GM18868 (cell line): ENCODE measurements around the gene NSUN2.
"Not testable (repeated sequence)": the region's sequence is repeated elsewhere in the genome, so short reads cannot be mapped to it uniquely, and the experiment has no call there.

Experiments
- ATAC-seq: cut with Tn5 transposase; IDR thresholded peaks from one replicate; pipeline ENCODE4 v1.9.1; 2021; ENCODE audit warnings: mild to moderate bottlenecking, moderate library complexity; ENCODE audit not compliant: unreplicated experiment

Gene NSUN2

GRCh38 chr5:6645571-6646362 is 12.9 kb upstream of the NSUN2 start:
- ATAC-seq: not testable (repeated sequence)

- no peak for ATAC-seq
Measured at GRCh38 chr5:6644794-6645241, 12.0 kb upstream of the NSUN2 start.

- no peak for ATAC-seq
Measured at GRCh38 chr5:6642655-6643054, 9.8 kb upstream of the NSUN2 start.

DNA sequence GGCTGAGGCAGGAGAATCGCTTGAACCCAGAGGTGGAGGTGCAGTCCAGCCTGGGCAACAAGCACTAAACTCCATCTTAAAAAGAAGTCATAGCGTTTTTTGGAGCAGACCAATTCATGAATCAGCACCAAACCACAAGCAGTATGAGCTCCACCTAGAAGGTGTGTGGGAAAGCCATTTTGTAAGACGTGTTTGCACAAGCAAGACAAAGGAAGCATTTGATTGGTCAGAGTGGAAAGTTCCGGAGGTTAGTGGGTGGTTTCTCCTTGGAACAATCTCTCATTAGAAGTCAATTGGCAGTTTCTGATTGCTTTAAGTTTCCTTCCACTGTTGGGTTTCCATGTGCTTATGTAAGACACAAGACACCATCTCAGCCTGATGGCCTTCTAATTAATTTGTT is 5.4 kb upstream of the NSUN2 start:
- no peak for ATAC-seq

DNA sequence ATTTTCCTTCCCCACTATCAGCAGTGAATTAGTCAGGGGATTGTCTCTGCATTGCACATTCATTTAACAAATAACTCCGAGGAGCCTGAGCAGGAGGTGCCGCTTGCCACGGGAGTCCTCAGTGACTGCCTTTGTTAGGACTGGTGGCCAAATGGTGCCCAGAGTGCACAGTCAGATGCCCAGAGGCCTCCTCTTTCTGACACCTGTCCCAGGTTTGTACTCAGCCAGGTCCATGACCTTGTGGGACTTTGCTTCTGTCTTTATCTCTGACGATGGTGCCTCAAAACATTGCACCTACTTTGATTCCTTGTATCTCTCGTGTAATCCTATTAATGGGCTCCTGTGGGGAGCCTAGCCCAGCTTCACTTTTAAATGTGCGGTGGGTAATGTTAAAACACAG is 4.7 kb upstream of the NSUN2 start:
- ATAC-seq: no peak

DNA sequence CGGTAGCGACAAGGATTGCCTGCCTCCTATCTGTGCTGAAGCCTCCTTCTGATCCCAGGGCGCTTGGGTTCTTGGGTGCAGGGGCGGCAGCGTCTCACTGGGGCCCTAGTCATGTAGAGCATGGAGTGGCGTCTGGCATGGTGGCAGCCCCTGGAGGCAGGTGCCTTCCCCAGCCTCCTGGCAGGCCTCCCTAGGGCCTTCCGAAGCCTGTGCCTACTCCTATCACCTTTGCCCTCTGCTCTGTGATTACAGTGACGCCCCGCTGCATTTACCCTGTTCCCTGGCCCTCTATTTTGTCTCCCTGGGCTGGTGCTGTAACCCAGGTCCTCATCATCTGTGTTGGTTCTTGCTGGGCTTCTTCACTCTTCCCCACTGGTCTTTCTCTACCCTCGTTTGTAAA is 4.2 kb upstream of the NSUN2 start:
- no peak for ATAC-seq

DNA sequence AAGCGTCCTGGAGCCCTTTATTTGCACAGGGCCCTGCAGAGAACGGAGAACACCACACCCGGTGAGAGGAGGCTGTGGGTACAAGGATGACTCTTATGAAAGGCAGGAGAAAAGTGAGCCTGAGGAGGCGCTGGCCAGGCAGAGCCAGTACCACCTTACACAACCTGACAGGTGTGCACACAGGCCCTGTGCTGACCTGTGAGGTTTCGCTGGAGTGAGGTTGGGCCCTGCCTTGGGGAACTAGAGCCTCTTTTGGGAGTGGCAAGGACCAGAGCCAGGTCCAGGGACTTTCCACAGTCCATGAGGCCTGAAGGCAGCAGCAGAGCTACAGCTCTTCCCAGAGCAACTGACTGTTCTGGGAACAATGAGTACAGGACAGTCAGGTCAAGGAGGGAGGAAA is 3.4 kb upstream of the NSUN2 start:
- ATAC-seq: no peak

- ATAC-seq: no peak
Measured at GRCh38 chr5:6634788-6635430, 2.1 kb upstream of the NSUN2 start.

DNA sequence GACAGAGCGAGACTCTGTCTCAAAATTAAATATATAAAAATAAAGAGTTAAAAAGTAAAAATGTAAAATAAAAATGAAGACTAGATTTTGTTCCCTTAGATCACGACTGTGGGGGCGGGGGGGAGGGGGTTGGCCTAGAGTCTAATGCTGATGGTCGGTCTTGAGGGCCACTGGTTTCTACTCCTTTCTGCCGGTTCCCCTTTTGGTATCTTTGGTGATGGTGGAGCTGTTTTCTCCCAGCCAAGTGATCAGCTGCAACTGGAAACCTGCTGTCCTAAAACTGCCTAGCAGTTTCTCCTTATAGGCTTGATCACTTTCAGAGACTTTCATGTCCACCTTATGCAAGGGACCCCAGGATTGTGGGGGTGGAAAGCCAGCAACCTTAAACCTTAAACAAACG is 1.5 kb upstream of the NSUN2 start:
- no peak for ATAC-seq

DNA sequence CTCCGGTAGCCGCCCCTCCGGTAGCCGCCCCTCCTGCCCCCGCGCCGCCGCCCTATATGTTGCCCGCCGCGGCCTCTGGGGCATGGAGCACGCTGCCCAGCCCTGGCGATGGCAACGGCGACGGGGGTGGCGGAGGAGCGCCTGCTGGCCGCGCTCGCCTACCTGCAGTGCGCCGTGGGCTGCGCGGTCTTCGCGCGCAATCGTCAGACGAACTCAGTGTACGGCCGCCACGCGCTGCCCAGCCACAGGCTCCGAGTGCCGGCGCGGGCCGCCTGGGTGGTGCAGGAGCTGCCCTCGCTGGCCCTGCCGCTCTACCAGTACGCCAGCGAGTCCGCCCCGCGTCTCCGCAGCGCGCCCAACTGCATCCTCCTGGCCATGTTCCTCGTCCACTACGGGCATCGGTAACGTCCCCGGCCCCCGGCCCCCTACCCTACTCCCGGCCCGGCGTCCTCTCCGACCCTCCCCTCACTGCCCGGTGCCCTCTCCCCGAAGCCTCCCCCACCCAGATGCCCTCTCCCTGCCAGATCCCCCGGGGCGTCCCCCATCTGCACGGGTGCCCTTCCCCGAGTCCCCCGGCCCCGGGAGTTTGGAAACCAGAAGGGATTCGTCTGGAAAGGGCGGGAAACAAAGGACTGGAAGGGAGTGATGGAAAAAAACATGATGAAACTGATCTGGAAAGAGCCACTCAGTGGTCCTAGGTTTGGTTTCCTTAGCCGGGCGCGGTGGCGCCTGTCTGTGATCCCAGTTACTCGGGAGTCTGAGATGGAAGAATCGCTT is 813 bp upstream of the NSUN2 start:
- peak; percentile 55 for ATAC-seq

GRCh38 chr5:6632324-6632887 is 438 bp downstream of the NSUN2 start:
- peak; percentile 11 for ATAC-seq

- no peak for ATAC-seq
Measured at GRCh38 chr5:6631441-6631840, 1.4 kb downstream of the NSUN2 start.

DNA sequence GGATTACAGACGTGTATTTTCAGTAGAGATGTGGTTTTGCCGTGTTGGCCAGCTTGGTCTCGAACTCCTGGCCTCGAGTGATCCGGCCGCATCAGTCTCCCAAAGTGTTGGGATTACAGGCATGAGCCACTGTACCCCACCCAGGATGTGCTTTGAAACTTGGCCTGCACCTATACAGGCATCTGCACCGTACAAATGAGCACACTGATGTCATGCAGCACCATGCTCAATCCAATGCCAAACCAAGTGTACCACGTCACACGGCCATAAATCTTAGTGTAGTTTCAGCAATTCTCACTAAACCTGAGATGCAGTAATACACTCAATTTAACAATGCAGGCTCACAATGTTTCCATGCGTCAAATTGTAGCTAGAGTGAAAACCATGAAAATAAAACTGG is 6.3 kb downstream of the NSUN2 start:
- no peak for ATAC-seq

GRCh38 chr5:6623941-6624340 is 8.9 kb downstream of the NSUN2 start:
- ATAC-seq: no peak

DNA sequence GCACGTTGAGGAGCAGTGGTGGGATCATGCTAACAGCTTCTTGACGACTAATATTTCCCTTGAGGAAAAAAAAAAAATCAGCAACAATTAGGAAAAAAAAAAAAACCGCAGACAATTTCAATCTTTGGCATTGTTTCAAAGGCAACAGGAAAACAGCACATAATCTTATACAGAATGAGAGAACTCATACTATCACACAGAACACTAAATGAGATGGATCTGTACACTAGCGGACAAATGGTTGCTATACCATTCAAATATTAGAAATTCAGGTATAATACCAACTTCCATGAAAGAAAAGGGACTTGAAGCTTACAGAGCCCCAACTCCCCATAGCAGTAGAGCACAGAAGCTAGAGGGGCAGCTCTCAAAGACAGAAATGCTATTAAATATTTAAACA is 9.6 kb downstream of the NSUN2 start:
- no peak for ATAC-seq

GRCh38 chr5:6616632-6617031 is 16.2 kb downstream of the NSUN2 start:
- no peak for ATAC-seq

- ATAC-seq: no peak
Measured at GRCh38 chr5:6615034-6615815, 17.6 kb downstream of the NSUN2 start.

GRCh38 chr5:6611334-6612256 is 21.2 kb downstream of the NSUN2 start:
- ATAC-seq: no peak

GRCh38 chr5:6608016-6608415 is 24.8 kb downstream of the NSUN2 start:
- ATAC-seq: no peak

- no peak for ATAC-seq
Measured at GRCh38 chr5:6607559-6607936, 25.3 kb downstream of the NSUN2 start.
